ENCODE measurements around the gene ENOX1. TPM values are rescaled to one million over a fixed set of nuclear protein-coding genes. Genes with fewer than 3 reads are reported as not detected.

The ENOX1 gene
- total and polyA plus RNA-seq, 2 of the 13 experiments (the other 11 are each of a cell fraction or from before 2014, with no cell fraction given), result not detected

- TF ChIP-seq ZNF362 (CRISPR knock-in tag; IDR thresholded peaks at IDR 0.05; ENCODE audit: borderline replicate concordance), result no peak
Measured at GRCh38 chr13:43663474-43664090, 123.2 kb downstream of the ENOX1 start (continued).

DNA sequence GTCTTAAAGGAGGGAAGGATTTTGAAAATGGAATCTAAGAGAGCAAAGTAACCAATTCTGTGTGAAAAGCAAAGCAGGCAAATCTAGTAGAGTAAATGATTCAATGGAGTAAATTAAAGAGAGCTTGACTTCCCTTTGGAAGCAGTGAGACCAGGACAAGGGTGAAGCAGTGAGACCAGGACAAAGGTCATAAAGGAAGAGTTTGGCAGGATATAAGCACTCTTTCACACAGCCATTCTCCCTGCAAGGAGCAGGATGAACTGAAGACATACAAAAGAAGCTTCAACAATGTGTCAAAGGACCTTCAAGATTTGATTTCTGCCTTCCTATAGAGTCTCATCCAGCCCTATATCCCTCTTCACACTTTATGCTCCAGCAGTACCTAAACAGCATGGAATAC lies 123.8 kb downstream of the ENOX1 start:
- H4K20me1 ChIP-seq (ENCODE audit: insufficient read depth, low read length), result no peaks in the 10 kb centered on the region
- ChIA-PET POLR2A (no interaction called here), CTCF (ENCODE audit: low intra/inter-chr PET ratio, low total read pairs) (no interaction called here)
- no peaks in the 10 kb centered on the region for H3K27me3 ChIP-seq (ENCODE audit: control insufficient read depth in 1 of 2, insufficient read depth in 2 of 2, low read length in 2 of 2)
- no peak overlapping the region for H3K4me3 ChIP-seq (replicated peaks in 1 of 3; ENCODE audit: insufficient read depth in 1 of 3, low read depth in 2 of 3, low read length in 3 of 3)
- no peak for DNase-seq (ENCODE audit: low spot score)
- FAIRE-seq, result no peak
- no peaks in the 10 kb centered on the region for H3K4me1 ChIP-seq (ENCODE audit: insufficient read depth, low read length)
- no peak overlapping the region for H3K27ac ChIP-seq (ENCODE audit: extremely low read length, insufficient read depth, low read length)
- no peak overlapping the region for H2AFZ ChIP-seq (ENCODE audit: low read length)
- intact Hi-C loops (cut with micrococcal nuclease; ENCODE audit: unreplicated experiment) (no loop called here), in situ Hi-C loops (cut with HindIII; ENCODE audit: extremely low pct_ligation_motif_present, low pct_unique_long_range_greater_than_20kb) (no loop called here)
- no peaks in the 10 kb centered on the region for H3K36me3 ChIP-seq (replicated peaks in 1 of 2; ENCODE audit: control insufficient read depth in 1 of 2, insufficient read depth in 2 of 2, low read length in 2 of 2)
- no peak overlapping the region for H3K4me2 ChIP-seq (ENCODE audit: low read depth, low read length)
- BruUV-seq (replicated peaks), result no TSS peak
- H3K9ac ChIP-seq (ENCODE audit: insufficient read depth, low read depth, low read length), result no peak overlapping the region
- H3K79me2 ChIP-seq (ENCODE audit: insufficient read depth, low read length), result no peaks in the 10 kb centered on the region
- ATAC-seq, result no peak
- no peaks in the 10 kb centered on the region for H3K9me3 ChIP-seq (ENCODE audit: low read length)
- no peak for TF ChIP-seq DDIT3 (CRISPR knock-in tag; IDR thresholded peaks at IDR 0.05)
- TF ChIP-seq, protein P1, sequence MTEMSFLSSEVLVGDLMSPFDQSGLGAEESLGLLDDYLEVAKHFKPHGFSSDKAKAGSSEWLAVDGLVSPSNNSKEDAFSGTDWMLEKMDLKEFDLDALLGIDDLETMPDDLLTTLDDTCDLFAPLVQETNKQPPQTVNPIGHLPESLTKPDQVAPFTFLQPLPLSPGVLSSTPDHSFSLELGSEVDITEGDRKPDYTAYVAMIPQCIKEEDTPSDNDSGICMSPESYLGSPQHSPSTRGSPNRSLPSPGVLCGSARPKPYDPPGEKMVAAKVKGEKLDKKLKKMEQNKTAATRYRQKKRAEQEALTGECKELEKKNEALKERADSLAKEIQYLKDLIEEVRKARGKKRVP (CRISPR knock-in tag; IDR thresholded peaks at IDR 0.05), result no peak
- TF ChIP-seq ZBTB49 (CRISPR knock-in tag; IDR thresholded peaks at IDR 0.05; ENCODE audit: borderline replicate concordance), result no peak
- no peak for TF ChIP-seq SALL2 (CRISPR knock-in tag; IDR thresholded peaks at IDR 0.05)
- TF ChIP-seq ETV6 (CRISPR knock-in tag; conservative IDR thresholded peaks at IDR 0.05), result no peak
- TF ChIP-seq, protein P2, sequence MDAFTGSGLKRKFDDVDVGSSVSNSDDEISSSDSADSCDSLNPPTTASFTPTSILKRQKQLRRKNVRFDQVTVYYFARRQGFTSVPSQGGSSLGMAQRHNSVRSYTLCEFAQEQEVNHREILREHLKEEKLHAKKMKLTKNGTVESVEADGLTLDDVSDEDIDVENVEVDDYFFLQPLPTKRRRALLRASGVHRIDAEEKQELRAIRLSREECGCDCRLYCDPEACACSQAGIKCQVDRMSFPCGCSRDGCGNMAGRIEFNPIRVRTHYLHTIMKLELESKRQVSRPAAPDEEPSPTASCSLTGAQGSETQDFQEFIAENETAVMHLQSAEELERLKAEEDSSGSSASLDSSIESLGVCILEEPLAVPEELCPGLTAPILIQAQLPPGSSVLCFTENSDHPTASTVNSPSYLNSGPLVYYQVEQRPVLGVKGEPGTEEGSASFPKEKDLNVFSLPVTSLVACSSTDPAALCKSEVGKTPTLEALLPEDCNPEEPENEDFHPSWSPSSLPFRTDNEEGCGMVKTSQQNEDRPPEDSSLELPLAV (CRISPR knock-in tag; conservative IDR thresholded peaks at IDR 0.05; ENCODE audit: low read depth), result no peak
- TF ChIP-seq IKZF1 (IDR thresholded peaks at IDR 0.05), result no peak
- no peak for TF ChIP-seq NONO (IDR thresholded peaks at IDR 0.05)
- TF ChIP-seq NONO (CRISPR knock-in tag; conservative IDR thresholded peaks at IDR 0.05), result no peak
- TF ChIP-seq TOE1 (CRISPR knock-in tag; IDR thresholded peaks at IDR 0.05), result no peak
- TF ChIP-seq ZNF280B (CRISPR knock-in tag; IDR thresholded peaks at IDR 0.05; ENCODE audit: borderline replicate concordance), result no peak
- no peak for TF ChIP-seq ZBTB34 (CRISPR knock-in tag; IDR thresholded peaks at IDR 0.05)

All from HepG2 (cell line).